ENCODE results near the gene AFF3.

DNA sequence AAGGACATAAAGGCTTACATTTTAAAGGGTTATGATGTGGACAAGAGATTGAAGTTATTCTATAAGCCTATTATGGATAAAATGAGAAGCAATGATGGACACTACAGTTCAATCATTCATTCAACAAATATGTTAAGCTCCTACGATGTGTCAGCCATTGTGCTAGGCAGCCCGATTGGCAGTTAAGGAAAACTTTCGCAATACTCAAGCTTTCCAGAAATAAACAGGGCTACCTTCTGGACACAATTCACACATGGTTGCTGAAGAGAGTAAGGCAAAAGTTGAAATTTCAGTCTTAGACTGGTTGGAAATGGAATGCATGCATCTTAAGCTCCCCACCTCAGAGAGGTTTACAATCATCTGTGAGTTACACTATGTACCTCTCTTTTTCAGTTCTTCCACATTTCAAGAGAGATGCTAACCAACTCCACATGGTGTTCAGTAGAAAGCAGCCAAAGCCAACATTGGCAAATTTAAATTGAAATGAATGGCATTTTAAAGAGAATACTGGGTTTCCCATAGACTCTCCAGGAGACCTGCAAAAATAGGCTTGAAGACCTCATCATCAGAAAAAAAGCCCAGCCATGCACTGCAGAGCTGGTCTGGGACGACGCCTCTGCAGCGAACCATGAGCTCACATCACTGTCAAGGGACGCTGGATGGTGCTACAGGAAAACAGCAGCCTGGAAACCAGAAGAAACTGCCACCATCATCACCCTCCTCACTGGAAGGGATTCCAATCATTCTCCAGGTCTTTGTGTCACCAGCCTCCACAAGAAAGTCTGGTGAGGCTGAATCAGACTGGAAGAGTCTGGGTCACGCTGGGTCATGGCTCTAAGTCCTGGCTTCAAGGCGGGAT, 276.3 kb downstream of the AFF3 start:
- no peak for TF ChIP-seq CTCF (IDR thresholded peaks at IDR 0.05)
- TF ChIP-seq ZFX (IDR thresholded peaks at IDR 0.05; ENCODE audit: borderline replicate concordance): no peak

All from 22Rv1 (cell line).